ENCODE measurements around the gene MYH7.

GRCh38 chr14:23366426-23366921 is 69.0 kb downstream of the MYH7 start:
- TF ChIP-seq CTCF (IDR thresholded peaks at IDR 0.05) (no peak), EP300 (IDR thresholded peaks at IDR 0.05) (no peak), POLR2A (IDR thresholded peaks at IDR 0.05) (no peak)

Measured in ovary (tissue), 3 donors.